CD14-positive monocyte (primary cell): ENCODE measurements around the gene PTPRD. TPM values are rescaled to one million over a fixed set of nuclear protein-coding genes. Genes with fewer than 3 reads are reported as not detected.

Source experiments
- DNase-seq, 3 donors: peaks; one replicate each; pipeline ENCODE4 v3.0.0-alpha.2; 2011 to 2022
- H2AFZ ChIP-seq: 2 replicates; pipeline ENCODE4 v1.6.0; 2012; ENCODE audit warnings: mild to moderate bottlenecking, low read depth, low read length, inconsistent platforms; ENCODE audit not compliant: insufficient read depth, poor library complexity, severe bottlenecking
- H3K27ac ChIP-seq, 2 donors: 1 replicate in 1 of 2; 2 replicates in 1 of 2; pipeline ENCODE4 v1.5.1; 2012 to 2013; ENCODE audit warnings: low read length in 2 of 2, control low read depth in 1 of 2, inconsistent platforms in 1 of 2, low read depth in 1 of 2, mild to moderate bottlenecking in 1 of 2
- H3K27me3 ChIP-seq, 2 donors: one replicate each; pipeline versions ENCODE4 v1.6.0 to v1.6.1; 2011 to 2013; ENCODE audit warnings: low read length in 2 of 2; ENCODE audit not compliant: control insufficient read depth in 2 of 2, insufficient read depth in 2 of 2
- H3K36me3 ChIP-seq, 2 donors: replicated peaks in 1 of 2; 1 replicate in 1 of 2; 2 replicates in 1 of 2; pipeline versions ENCODE4 v1.5.1 to v1.6.1; 2012 to 2013; ENCODE audit warnings: low read length in 2 of 2, control low read depth in 1 of 2, inconsistent platforms in 1 of 2, mild to moderate bottlenecking in 1 of 2; ENCODE audit not compliant: insufficient read depth in 2 of 2, control insufficient read depth in 1 of 2
- H3K4me1 ChIP-seq, 2 donors: 1 replicate in 1 of 2; 2 replicates in 1 of 2; pipeline versions ENCODE4 v1.5.1 to v1.6.1; 2012 to 2013; ENCODE audit warnings: low read length in 2 of 2, control low read depth in 1 of 2, inconsistent platforms in 1 of 2, mild to moderate bottlenecking in 1 of 2, moderate library complexity in 1 of 2; ENCODE audit not compliant: insufficient read depth in 2 of 2, control insufficient read depth in 1 of 2
- H3K4me2 ChIP-seq: replicated peaks from 2 replicates; pipeline ENCODE3; 2012; ENCODE audit warnings: low read length, moderate library complexity, mild to moderate bottlenecking; ENCODE audit not compliant: poor library complexity, severe bottlenecking; ENCODE audit errors: extremely low read depth
- H3K4me3 ChIP-seq, 3 experiments: fragments of 200-600 bp in 1 of 3; sonication (generic) in 1 of 3; replicated peaks in 1 of 3; 1 replicate in 2 of 3; 2 replicates in 1 of 3; pipeline ENCODE4 v1.5.1; 2011 to 2013; ENCODE audit warnings: low read length in 3 of 3, mild to moderate bottlenecking in 3 of 3, control low read depth in 2 of 3, low read depth in 2 of 3, inconsistent platforms in 1 of 3, moderate library complexity in 1 of 3
- H3K79me2 ChIP-seq: 2 replicates; pipeline ENCODE4 v1.6.0; 2012; ENCODE audit warnings: mild to moderate bottlenecking, control low read depth, inconsistent platforms, low read length, moderate library complexity; ENCODE audit not compliant: insufficient read depth
- H3K9ac ChIP-seq: 2 replicates; pipeline ENCODE4 v1.6.0; 2017; ENCODE audit warnings: low read length, mild to moderate bottlenecking; ENCODE audit not compliant: insufficient read depth, poor library complexity, severe bottlenecking
- H3K9me3 ChIP-seq, 2 donors: replicated peaks in 1 of 2; 1 replicate in 1 of 2; 2 replicates in 1 of 2; pipeline versions ENCODE4 v1.5.1 to v1.6.1; 2012 to 2013; ENCODE audit warnings: low read length in 2 of 2, control low read depth in 1 of 2; ENCODE audit not compliant: control insufficient read depth in 1 of 2, insufficient read depth in 1 of 2
- H4K20me1 ChIP-seq: 2 replicates; pipeline ENCODE4 v1.6.0; 2012; ENCODE audit warnings: mild to moderate bottlenecking, low read length, control low read depth, moderate library complexity; ENCODE audit not compliant: insufficient read depth
- H3K27ac Mint-ChIP-seq, 7 donors: one replicate each; pipeline ENCODE4 v1.8.0; 2020; ENCODE audit warnings: mild to moderate bottlenecking in 7 of 7, mixed read lengths in 7 of 7, moderate library complexity in 6 of 7, inconsistent platforms in 2 of 7
- H3K27me3 Mint-ChIP-seq, 3 donors: one replicate each; pipeline ENCODE4 v1.8.0; 2021 to 2022; ENCODE audit warnings: low read depth in 3 of 3, mild to moderate bottlenecking in 3 of 3, mixed read lengths in 3 of 3, moderate library complexity in 3 of 3, inconsistent platforms in 1 of 3
- H3K36me3 Mint-ChIP-seq, 2 donors: one replicate each; pipeline ENCODE4 v1.8.0; 2020; ENCODE audit warnings: mixed read lengths in 2 of 2, inconsistent platforms in 1 of 2, mild to moderate bottlenecking in 1 of 2
- H3K4me1 Mint-ChIP-seq: one replicate; pipeline ENCODE4 v1.8.0; 2020; ENCODE audit warnings: mild to moderate bottlenecking, mixed read lengths
- H3K4me3 Mint-ChIP-seq, 2 donors: one replicate each; pipeline ENCODE4 v1.8.0; 2020; ENCODE audit warnings: mild to moderate bottlenecking in 2 of 2, mixed read lengths in 2 of 2, moderate library complexity in 1 of 2
- H3K9me3 Mint-ChIP-seq, 7 donors: one replicate each; pipeline ENCODE4 v1.8.0; 2020 to 2022; ENCODE audit warnings: mixed read lengths in 7 of 7, mild to moderate bottlenecking in 6 of 7, moderate library complexity in 6 of 7, inconsistent platforms in 2 of 7
- WGBS: methylation state at CpG from one replicate; pipeline ENCODE4 v1.1.5; 2013; ENCODE audit warnings: missing lambda C conversion rate; ENCODE audit not compliant: insufficient coverage; 5-methylcytosine and 5-hydroxymethylcytosine counted together
- intact Hi-C, 2 donors: fragments of 100-400 bp; cut with micrococcal nuclease; formaldehyde crosslinking; loops; one replicate each; pipeline versions ENCODE4 v1.15.0 to v1.15.1; 2023
- polyA plus RNA-seq, 3 donors: library from polyadenylated mRNA; depleted of rRNA in 1 of 3; unstranded in 2 of 3; stranded (reverse) in 1 of 3; fragments of 300-500 nt in 2 of 3; fragments of >200 nt in 1 of 3; fragmentation: Illumina TruSeq in 2 of 3; gene quantifications; 1 replicate in 2 of 3; 2 replicates in 1 of 3; pipeline ENCODE4 v1.2.3, GENCODE V29; 2012 to 2021
- TF ChIP-seq, protein P1 (sequence below): fragments of 200-600 bp; IDR thresholded peaks from one replicate; pipeline ENCODE4 v1.8.0; 2022; ENCODE audit warnings: antibody characterized with exemption, mild to moderate bottlenecking

PTPRD gene
- polyA plus RNA-seq, 3 donors: not detected

DNA sequence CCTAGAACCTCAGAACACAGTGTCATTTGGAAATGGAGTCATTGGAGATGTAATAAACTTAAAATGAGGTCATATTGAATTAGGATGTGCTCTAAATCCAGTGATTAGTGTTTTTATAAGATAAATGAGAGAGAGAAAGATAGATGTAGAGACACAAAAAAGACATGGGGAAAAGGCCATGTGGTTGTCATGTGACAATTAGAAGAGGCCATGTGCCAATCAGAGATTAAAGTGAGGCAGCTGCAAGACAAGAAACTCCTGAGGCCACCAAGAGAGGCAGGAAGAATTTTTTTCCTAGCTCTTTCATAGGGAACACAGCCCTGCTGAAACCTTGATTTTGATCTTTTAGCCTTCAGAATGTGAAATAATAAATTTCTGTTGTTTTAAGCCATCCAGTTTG is 1307.2 kb downstream of the PTPRD start:
- no peak overlapping the region for H3K9ac ChIP-seq
- H3K27me3 Mint-ChIP-seq: peaks cover 0 to 2% (median 0%) of the 10 kb centered on the region in 3 donors
- DNase-seq: no peak
- H3K9me3 Mint-ChIP-seq: no peaks in the 10 kb centered on the region
- intact Hi-C loops: no loop called here
- H3K79me2 ChIP-seq: no peaks in the 10 kb centered on the region
- H3K4me3 Mint-ChIP-seq: no peak overlapping the region
- H3K4me1 Mint-ChIP-seq: no peaks in the 10 kb centered on the region
- H3K27me3 ChIP-seq: no peaks in the 10 kb centered on the region
- TF ChIP-seq, protein P1, sequence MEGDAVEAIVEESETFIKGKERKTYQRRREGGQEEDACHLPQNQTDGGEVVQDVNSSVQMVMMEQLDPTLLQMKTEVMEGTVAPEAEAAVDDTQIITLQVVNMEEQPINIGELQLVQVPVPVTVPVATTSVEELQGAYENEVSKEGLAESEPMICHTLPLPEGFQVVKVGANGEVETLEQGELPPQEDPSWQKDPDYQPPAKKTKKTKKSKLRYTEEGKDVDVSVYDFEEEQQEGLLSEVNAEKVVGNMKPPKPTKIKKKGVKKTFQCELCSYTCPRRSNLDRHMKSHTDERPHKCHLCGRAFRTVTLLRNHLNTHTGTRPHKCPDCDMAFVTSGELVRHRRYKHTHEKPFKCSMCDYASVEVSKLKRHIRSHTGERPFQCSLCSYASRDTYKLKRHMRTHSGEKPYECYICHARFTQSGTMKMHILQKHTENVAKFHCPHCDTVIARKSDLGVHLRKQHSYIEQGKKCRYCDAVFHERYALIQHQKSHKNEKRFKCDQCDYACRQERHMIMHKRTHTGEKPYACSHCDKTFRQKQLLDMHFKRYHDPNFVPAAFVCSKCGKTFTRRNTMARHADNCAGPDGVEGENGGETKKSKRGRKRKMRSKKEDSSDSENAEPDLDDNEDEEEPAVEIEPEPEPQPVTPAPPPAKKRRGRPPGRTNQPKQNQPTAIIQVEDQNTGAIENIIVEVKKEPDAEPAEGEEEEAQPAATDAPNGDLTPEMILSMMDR: no peak
- no peaks in the 10 kb centered on the region for H3K36me3 Mint-ChIP-seq
- H2AFZ ChIP-seq: no peak overlapping the region
- H3K9me3 ChIP-seq: no peaks in the 10 kb centered on the region
- H3K36me3 ChIP-seq: no peaks in the 10 kb centered on the region
- H3K4me2 ChIP-seq: no peak overlapping the region
- no peaks in the 10 kb centered on the region for H4K20me1 ChIP-seq
- H3K4me1 ChIP-seq: no peaks in the 10 kb centered on the region
- H3K27ac Mint-ChIP-seq: no peak overlapping the region
- no peak overlapping the region for H3K27ac ChIP-seq
- H3K4me3 ChIP-seq: no peak overlapping the region

DNA sequence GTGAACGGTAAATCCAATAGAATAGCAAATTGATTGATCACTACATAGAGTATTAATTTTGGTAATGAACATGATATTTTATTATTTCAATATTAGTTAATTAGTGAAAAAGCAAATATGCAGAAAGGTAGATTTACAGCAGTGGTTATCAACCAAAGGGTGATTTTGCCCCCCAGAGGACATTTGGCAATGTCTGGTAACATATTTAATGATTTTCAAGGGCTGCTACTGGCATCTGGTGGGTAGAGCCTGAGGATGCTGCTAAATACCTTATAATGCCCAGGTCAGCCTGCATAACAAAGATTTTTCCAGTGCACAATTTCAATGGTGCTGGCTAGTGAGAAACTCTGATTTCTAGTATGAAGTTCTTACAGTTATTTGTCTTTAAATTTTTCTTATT is 1313.7 kb downstream of the PTPRD start:
- Mint-ChIP-seq H3K4me1 (no peaks in the 10 kb centered on the region), H3K27ac (no peak overlapping the region), H3K36me3 (no peaks in the 10 kb centered on the region), H3K4me3 (no peak overlapping the region), H3K9me3 (no peaks in the 10 kb centered on the region), H3K27me3 (no peaks in the 10 kb centered on the region)
- no peak for DNase-seq
- Histone ChIP-seq H3K27me3 (no peaks in the 10 kb centered on the region), H3K27ac (no peak overlapping the region), H2AFZ (no peak overlapping the region), H4K20me1 (no peaks in the 10 kb centered on the region), H3K9ac (no peak overlapping the region), H3K9me3 (no peaks in the 10 kb centered on the region), H3K4me1 (no peaks in the 10 kb centered on the region), H3K36me3 (no peaks in the 10 kb centered on the region), H3K79me2 (no peaks in the 10 kb centered on the region), H3K4me3 (no peak overlapping the region), H3K4me2 (no peak overlapping the region)
- TF ChIP-seq, protein P1: no peak
- intact Hi-C loops: no loop called here
- WGBS: no CpG with 5 or more reads among the region's 1 CpG
